COLO668 (cell line): ENCODE measurements around the gene NAV2.

Experiments
- DNase-seq: peaks from one replicate; lab custom pipeline; 2025; ENCODE audit not compliant: unreplicated experiment; lab: John Stamatoyannopoulos, UW

The NAV2 gene

GRCh38 chr11:20031155-20032001, 318.7 kb downstream of the NAV2 start:
- DNase-seq: no peak

- DNase-seq: no peak
Observed at GRCh38 chr11:20032127-20032526, 319.5 kb downstream of the NAV2 start.

GRCh38 chr11:20032577-20033260, 320.1 kb downstream of the NAV2 start:
- DNase-seq: no peak

GRCh38 chr11:20033806-20034205, 321.2 kb downstream of the NAV2 start:
- no peak for DNase-seq

- no peak for DNase-seq
Observed at GRCh38 chr11:20034941-20035340, 322.3 kb downstream of the NAV2 start.

- peak; percentile 71 for DNase-seq
Observed at GRCh38 chr11:20035375-20035700, 322.7 kb downstream of the NAV2 start.

GRCh38 chr11:20035701-20036601, 323.3 kb downstream of the NAV2 start:
- peak; percentile 94 for DNase-seq

- DNase-seq: peak; percentile 74
Observed at GRCh38 chr11:20036626-20037335, 324.1 kb downstream of the NAV2 start.

GRCh38 chr11:20037396-20038153, 324.9 kb downstream of the NAV2 start:
- no peak for DNase-seq

GRCh38 chr11:20038412-20038811, 325.8 kb downstream of the NAV2 start:
- no peak for DNase-seq

- DNase-seq: no peak
Observed at GRCh38 chr11:20038972-20039371, 326.3 kb downstream of the NAV2 start.

GRCh38 chr11:20041499-20041898, 328.9 kb downstream of the NAV2 start:
- DNase-seq: no peak

GRCh38 chr11:20042045-20042639, 329.5 kb downstream of the NAV2 start:
- no peak for DNase-seq

- DNase-seq: no peak
Observed at GRCh38 chr11:20042811-20043341, 330.2 kb downstream of the NAV2 start.

GRCh38 chr11:20043992-20044391, 331.4 kb downstream of the NAV2 start:
- DNase-seq: no peak

- DNase-seq: no peak
Observed at GRCh38 chr11:20045098-20045688, 332.6 kb downstream of the NAV2 start.

GRCh38 chr11:20046416-20046815, 333.8 kb downstream of the NAV2 start:
- no peak for DNase-seq

- DNase-seq: no peak
Observed at GRCh38 chr11:20047006-20047768, 334.6 kb downstream of the NAV2 start.
